GM08714 (cell line): Measurements from ENCODE around the gene TMUB2.

Experiments
- H3K4me3 ChIP-seq: fragments of 200-500 bp; sonication (Bioruptor generic); 2 replicates; pipeline ENCODE4 v1.5.1; 2014; ENCODE audit warnings: mild to moderate bottlenecking, low read length, inconsistent platforms
- ZNF274 ChIP-seq: IDR thresholded peaks from 2 replicates; pipeline ENCODE4 v1.6.1; 2012; ENCODE audit warnings: mild to moderate bottlenecking, low read depth, low read length

Gene TMUB2

GRCh38 chr17:44203731-44204440 is 17.1 kb downstream of the TMUB2 start:
- TF ChIP-seq ZNF274 = no peak

DNA sequence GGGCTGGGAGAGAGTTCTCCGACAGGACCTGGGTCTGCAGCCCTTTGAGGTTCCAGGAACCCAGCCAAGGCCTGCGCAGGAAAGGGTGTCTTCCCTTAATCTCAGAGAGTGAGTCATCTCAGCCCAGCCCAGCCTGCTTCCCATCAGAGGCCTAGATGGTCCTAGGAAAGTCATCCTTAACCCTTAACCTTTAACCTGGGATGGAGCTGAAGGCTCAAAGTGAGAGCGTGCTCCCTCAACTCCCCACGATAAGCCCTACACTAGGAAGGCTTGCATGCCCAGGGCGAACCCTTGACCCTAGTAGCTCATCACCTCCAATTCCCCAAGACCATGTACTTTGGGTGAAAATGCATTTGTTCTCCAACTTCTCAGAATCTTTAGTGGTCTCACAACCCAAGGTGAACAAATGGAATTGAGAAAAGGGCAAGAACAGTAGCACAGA is 17.7 kb downstream of the TMUB2 start:
- no peak for TF ChIP-seq ZNF274
- H3K4me3 ChIP-seq = no peak overlapping the region

More at GRCh38 chr17:44203731-44204440, 17.1 kb downstream of the TMUB2 start:
- no peak overlapping the region for H3K4me3 ChIP-seq

DNA sequence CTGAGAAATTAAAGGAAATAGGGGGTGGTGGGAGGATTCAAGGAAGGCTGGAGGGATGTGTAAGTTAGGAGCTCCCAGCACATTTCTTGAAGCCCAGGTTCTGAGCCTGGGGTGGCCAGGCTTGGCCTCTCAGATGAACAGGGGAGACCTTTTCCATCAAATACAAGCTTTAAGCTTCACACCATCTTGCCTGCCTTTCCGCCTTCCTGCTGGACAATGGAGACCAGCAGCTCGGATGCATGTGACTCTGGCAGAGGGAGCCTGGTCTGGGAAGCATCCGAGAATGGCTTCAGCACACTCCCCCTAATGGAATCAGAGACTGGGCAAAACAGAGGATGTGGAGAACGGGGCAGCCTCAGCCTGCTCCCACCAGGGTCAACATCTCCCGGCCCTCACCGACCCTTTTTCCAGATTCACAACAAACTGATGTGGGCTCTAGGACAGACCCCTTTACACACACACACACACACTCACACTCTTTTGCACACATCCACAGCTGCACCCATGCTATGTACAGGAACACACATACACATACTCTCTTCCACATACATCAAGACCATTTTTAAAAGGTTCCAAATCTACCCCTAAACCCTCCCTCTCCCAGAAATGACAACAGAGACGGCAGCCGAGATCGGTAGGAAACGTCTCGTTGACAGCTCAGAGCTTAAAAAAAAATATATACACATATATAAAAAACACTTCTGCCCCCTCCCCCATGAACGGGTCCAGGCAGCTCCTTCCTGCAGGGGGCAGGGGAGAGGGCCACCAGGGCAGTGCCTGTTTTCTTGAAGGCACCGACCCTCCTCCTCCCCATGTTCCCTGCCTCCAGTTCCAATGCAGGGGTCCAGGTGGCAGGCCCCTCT is 19.4 kb downstream of the TMUB2 start:
- H3K4me3 ChIP-seq = no peak overlapping the region
- no peak for TF ChIP-seq ZNF274

GRCh38 chr17:44206825-44207155 is 20.0 kb downstream of the TMUB2 start:
- H3K4me3 ChIP-seq = no peak overlapping the region
- no peak for TF ChIP-seq ZNF274

GRCh38 chr17:44207319-44207718 is 20.5 kb downstream of the TMUB2 start:
- no peak for TF ChIP-seq ZNF274
- no peak overlapping the region for H3K4me3 ChIP-seq

DNA sequence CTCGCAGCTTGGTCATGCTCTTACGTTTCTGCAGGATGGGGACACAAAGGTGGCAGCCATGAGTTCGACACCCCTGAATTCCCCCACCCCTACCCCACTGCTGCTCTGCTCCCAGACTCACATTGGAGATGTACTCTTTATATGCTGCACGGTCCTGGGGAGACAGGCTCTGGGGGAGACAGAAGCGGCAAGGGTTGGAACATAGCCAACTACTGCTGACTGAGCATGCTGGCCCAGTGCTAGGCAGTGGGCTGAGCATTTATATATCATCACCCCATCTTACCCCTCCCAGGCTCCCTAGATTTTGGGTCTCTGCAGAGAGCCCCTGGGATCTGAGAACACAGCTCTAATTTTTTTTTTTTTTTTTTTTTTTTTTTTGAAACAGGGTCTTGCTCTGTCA is 21.0 kb downstream of the TMUB2 start:
- TF ChIP-seq ZNF274 = no peak

DNA sequence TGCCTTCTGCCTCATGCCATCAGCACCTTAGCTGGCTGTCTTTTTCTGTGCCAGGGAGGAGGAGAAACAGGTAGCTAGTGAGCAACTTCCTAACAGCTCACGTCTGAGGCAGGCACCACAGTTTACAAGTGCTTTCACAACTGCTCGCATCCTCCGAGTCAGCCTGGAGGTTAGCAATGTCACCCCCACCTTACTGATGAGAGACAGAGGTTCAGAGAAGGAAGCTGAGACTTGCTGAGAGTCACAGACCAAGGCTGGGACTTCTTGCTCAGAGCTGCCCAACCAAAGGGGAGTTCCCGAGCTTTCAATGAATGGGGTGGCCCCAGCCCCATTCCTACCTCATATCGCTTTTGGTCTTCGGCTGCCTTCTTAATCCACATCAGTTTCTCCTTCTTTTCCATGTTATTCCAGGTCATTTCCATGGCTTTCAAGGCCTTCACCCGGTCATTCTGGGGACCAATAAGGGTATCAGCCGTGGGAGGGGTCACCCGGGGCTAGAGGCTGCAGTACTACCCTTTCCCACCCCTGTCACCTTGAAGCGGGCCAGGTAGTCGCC is 23.1 kb downstream of the TMUB2 start:
- no peak for TF ChIP-seq ZNF274
- peak overlapping the region; percentile 3; the same call in 1 of the 2 replicates for H3K4me3 ChIP-seq

More for the DNA sequence above, 21.0 kb downstream of the TMUB2 start:
- no peak overlapping the region for H3K4me3 ChIP-seq

DNA sequence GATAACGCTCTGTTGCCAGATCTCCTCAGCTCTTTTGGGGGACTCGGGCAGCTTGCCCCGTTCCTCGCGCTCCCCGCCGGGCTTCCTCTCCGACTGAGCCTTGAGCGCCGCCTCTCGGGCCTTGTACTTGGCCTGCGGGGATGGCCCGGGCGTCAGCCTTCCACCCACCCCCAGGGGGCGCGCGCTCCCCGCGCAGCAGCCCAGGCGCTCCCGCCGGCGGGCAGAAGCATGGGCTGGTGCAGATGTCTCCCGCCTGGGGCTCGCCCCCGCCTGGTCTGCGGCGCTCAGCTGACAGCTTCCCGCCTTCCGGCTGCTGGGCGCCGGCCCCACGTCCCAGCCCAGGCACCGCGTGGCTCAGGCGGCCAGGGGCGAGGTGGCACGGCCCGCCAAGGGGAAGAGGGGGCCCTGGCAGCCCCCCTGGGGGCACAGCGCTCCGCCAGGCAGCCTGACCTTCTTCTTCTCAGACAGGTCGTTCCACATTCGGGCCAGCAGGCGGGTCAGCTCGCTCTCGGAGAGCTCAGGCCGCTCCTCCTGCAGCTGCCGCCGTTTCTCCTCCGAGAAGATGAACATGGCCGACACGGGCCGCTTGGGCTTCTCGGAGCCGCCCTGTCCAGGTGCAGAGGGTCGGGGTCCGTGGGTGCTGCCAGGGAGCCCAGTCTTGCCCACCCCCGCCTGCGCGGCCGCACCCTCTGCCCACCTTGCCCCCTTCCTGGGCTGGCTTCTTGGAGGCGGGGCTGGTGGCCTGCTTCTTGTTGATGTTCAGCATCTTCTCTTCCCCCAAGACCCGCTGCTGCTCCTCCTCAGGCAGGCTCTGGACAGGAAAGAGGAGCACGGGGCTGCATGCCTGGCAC is 23.8 kb downstream of the TMUB2 start:
- peak overlapping the region; percentile 3; the same call in 1 of the 2 replicates for H3K4me3 ChIP-seq
- no peak for TF ChIP-seq ZNF274

DNA sequence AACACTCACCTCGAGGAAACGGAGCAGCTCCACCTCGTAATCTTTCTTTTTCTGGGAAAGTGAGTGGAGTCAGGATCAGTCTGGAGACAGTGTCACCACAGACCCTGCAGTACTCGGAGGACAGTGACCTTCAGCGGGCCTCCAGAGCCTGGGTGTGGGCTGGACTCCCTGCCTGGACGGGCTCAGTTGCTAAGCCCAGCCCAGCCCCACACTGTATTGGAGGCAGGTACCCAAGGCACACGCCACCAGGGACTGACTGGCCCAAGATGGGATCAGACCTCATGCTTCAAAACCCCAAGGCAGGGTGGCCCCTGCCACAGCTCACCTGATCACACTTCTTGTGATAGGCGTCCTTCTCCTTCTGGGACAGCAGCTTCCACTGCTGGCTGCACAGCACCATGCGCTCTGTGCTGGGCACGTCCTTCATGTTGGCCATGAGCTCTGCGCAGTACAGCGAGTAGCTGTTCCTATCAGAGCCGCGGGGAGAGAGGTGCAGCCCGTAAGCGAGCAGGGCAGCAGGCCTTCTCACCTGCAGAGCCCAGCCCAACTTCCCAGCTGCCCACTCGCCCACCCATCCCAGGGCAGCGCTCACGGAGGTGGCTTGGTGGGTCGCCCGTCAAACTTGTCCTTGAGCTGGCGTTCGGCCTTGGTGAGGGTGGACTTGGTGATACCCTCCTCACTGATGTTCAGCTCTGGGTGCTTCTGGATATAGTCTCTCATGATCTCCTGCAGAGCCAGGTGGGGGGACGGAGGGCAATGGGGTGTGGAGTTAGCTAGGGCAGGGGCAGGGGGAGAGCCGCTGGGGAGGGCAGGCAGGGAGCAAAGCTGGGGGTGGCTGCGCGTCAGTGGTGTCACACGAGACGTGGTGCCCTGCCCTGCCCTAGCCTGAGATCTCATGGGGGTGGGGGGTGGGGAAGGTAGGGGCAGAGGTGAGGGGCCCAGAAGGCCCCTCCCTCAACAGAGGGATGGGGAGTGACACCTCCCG is 24.8 kb downstream of the TMUB2 start:
- H3K4me3 ChIP-seq = no peak overlapping the region

GRCh38 chr17:44212507-44213402 is 26.0 kb downstream of the TMUB2 start:
- H3K4me3 ChIP-seq = no peak overlapping the region
- no peak for TF ChIP-seq ZNF274

More for the DNA sequence above, 24.8 kb downstream of the TMUB2 start:
- no peak for TF ChIP-seq ZNF274

DNA sequence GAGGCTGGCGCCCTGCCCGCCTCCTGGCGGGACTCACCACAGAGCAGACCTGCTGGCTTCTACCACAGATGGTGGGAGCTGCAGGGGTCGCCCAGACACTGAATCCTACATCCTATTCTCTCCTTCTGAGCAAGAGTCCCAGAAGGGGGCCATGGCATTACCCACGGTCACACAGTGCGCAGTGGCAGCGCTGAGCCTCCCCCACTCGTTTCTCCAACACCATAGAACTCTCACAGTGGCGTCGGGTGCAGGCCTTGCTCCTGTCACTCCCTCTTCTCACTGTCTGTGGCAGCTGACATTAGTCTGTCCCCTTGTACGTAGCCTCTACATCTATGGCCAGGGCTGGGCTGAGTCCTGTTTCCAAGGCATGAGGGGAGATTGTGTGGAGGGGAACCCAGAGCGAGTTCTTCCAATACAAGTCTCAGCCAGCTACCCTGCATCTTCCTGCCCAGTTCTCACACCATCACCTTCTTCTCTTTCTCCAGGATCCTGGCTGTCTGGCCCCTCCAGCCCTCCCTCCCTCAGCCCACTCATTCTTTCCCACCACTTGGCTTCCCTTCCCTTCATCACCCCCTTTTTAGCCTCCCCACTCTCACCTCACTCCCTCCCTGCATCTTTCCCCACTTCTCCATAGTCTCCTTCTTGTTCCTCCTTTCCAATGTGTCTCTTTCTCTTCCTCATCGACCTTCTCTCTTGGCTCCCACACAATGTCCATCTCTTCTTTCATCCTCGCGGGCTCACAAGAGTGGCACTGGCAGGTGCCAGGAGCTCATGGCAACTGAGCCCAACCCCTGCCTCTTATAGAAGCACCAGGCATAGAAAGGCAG is 26.8 kb downstream of the TMUB2 start:
- TF ChIP-seq ZNF274 = no peak
- no peak overlapping the region for H3K4me3 ChIP-seq
